Tibial nerve (tissue), 4 donors: Measurements from ENCODE around the gene EPN3. TPM values are rescaled to one million over a fixed set of nuclear protein-coding genes. Genes with fewer than 3 reads are reported as not detected.

Source experiments
- DNase-seq, 2 donors: peaks; one replicate each; pipeline ENCODE4 v3.0.0-alpha.2; 2019; ENCODE audit warnings: low spot score in 2 of 2
- H3K27ac ChIP-seq, 4 donors: fragments of 200-600 bp; sonication (generic) in 3 of 4; one replicate each; pipeline ENCODE4 v1.5.1; 2017 to 2019; ENCODE audit warnings: mild to moderate bottlenecking in 1 of 4
- H3K27me3 ChIP-seq, 2 donors: fragments of 200-600 bp; sonication (generic) in 1 of 2; one replicate each; pipeline versions ENCODE4 v1.5.1 to v1.6.0; 2017 to 2019
- H3K36me3 ChIP-seq, 3 donors: fragments of 200-600 bp; sonication (generic); one replicate each; pipeline ENCODE4 v1.5.1; 2018 to 2019
- H3K4me1 ChIP-seq, 4 donors: fragments of 200-600 bp; sonication (generic) in 3 of 4; one replicate each; pipeline ENCODE4 v1.5.1; 2017 to 2019
- H3K4me3 ChIP-seq, 4 donors: fragments of 200-600 bp; sonication (generic) in 3 of 4; one replicate each; pipeline ENCODE4 v1.5.1; 2017 to 2019; ENCODE audit warnings: mild to moderate bottlenecking in 1 of 4, moderate library complexity in 1 of 4
- H3K9me3 ChIP-seq, 4 donors: fragments of 200-600 bp; sonication (generic) in 3 of 4; one replicate each; pipeline ENCODE4 v1.5.1; 2017 to 2019
- EP300 ChIP-seq, 2 donors: sonication (generic); formaldehyde crosslinking; IDR thresholded peaks; one replicate each; pipeline ENCODE4 v1.6.1; 2017; ENCODE audit warnings: antibody characterized with exemption in 2 of 2, mild to moderate bottlenecking in 1 of 2
- POLR2A ChIP-seq, 2 donors: fragments of 450-650 bp; IDR thresholded peaks; one replicate each; pipeline ENCODE4 v1.6.1; 2017; ENCODE audit warnings: antibody characterized with exemption in 2 of 2, mild to moderate bottlenecking in 2 of 2, moderate library complexity in 2 of 2
- WGBS, 2 donors: methylation state at CpG; one replicate each; pipeline ENCODE4 v1.1.5; 2018; 5-methylcytosine and 5-hydroxymethylcytosine counted together
- total RNA-seq, 4 donors: library from RNA; depleted of rRNA; stranded (reverse); fragments of >200 nt; gene quantifications; one replicate each; pipeline ENCODE4 v1.1.0, GENCODE V29; 2016
- TF ChIP-seq, protein P1 (sequence below), 5 experiments: fragments of 200-600 bp in 3 of 5; fragments of 450-650 bp in 2 of 5; sonication (generic) in 3 of 5; IDR thresholded peaks; one replicate each; pipeline ENCODE4 v1.5.1; 2016 to 2019; ENCODE audit warnings: antibody characterized with exemption in 5 of 5, mild to moderate bottlenecking in 3 of 5, moderate library complexity in 2 of 5

The EPN3 gene
- total RNA-seq, 4 donors from 2014 or later, result 0.22 to 0.42 TPM; not detected in 2

DNA sequence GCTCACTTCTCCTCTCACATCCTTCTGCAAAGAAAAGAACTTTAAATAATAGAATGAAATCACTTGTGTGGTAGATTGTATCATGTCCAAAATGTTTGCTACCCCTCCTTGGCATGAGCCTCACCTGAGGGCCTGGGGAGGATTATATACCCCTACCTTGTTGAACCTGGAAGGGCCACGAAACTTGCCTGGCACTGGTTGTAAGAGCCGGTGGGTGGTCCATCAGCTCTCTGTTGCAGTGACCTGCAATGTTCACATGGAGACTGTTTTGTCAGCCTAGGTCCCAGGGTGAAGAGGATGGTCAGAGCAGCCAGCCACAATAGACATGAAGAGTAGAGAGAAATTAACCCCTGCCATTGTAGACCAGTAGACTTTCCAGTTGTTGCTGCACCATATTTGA, 43.7 kb upstream of the EPN3 start:
- no peak overlapping the region for H3K27ac ChIP-seq
- H3K36me3 ChIP-seq, result peaks cover 0 to 45% (median 5%) of the 10 kb centered on the region in 3 donors
- DNase-seq, result no peak
- no peak for TF ChIP-seq POLR2A (IDR thresholded peaks at IDR 0.05)
- TF ChIP-seq, protein P1, sequence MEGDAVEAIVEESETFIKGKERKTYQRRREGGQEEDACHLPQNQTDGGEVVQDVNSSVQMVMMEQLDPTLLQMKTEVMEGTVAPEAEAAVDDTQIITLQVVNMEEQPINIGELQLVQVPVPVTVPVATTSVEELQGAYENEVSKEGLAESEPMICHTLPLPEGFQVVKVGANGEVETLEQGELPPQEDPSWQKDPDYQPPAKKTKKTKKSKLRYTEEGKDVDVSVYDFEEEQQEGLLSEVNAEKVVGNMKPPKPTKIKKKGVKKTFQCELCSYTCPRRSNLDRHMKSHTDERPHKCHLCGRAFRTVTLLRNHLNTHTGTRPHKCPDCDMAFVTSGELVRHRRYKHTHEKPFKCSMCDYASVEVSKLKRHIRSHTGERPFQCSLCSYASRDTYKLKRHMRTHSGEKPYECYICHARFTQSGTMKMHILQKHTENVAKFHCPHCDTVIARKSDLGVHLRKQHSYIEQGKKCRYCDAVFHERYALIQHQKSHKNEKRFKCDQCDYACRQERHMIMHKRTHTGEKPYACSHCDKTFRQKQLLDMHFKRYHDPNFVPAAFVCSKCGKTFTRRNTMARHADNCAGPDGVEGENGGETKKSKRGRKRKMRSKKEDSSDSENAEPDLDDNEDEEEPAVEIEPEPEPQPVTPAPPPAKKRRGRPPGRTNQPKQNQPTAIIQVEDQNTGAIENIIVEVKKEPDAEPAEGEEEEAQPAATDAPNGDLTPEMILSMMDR (IDR thresholded peaks at IDR 0.05), result no peak
- TF ChIP-seq EP300 (IDR thresholded peaks at IDR 0.05), result no peak
- H3K9me3 ChIP-seq, result no peaks in the 10 kb centered on the region
- H3K4me1 ChIP-seq, result peaks cover 0 to 24% (median 0%) of the 10 kb centered on the region in 4 donors
- 86 to 91% methylated on average over 2 of the region's 2 CpGs for WGBS, 2 donors
- no peak overlapping the region for H3K4me3 ChIP-seq
- no peaks in the 10 kb centered on the region for H3K27me3 ChIP-seq

DNA sequence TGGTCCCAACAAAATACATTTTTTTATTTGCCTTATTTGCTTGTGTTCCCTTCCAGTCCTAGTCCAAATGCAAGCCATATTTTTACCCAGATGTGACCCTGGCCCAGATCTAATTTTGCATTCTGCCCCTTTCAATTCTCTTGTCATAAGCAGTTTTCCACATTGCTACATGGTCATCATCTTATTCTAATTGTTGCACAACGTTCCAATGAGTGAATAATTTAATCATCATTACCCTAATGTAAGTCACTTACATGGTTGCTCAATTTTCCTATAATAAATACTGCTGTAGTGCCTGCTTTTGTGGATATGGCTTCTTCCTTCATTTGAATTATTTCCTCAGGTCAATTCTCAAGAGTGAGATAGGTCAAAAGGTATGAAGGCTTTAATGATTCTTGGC, 41.0 kb upstream of the EPN3 start:
- DNase-seq, result no peak
- Histone ChIP-seq H3K36me3 (peaks cover 0 to 19% (median 0%) of the 10 kb centered on the region in 3 donors), H3K9me3 (no peaks in the 10 kb centered on the region), H3K4me1 (peaks cover 0 to 18% (median 0%) of the 10 kb centered on the region in 4 donors), H3K27me3 (no peaks in the 10 kb centered on the region), H3K27ac (no peak overlapping the region), H3K4me3 (no peak overlapping the region)
- TF ChIP-seq, protein P1 (IDR thresholded peaks at IDR 0.05), result no peak
- no peak for TF ChIP-seq POLR2A (IDR thresholded peaks at IDR 0.05)
- peak in 1 of 2 donors; percentile 21 for TF ChIP-seq EP300 (IDR thresholded peaks at IDR 0.05)
- 28 to 47% methylated on average over 1 of the region's 1 CpG for WGBS, 2 donors

DNA sequence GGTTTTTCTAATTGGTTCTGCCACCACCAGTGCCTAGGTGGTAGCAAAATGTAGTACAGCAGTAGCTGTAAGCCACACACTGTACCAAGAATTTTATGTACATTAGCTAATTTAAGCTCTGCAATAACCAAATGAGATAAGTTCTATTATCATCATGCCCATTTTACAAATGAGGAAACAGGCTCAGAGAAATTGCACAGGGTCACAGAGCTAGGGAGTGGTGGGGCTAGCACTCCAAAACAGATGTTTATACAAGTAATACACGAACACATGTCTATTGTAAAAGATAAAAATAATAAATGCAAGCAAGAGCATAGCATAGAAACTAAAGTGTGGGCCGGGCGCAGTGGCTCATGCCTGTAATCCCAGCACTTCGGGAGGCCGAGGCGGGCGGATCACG, 40.3 kb upstream of the EPN3 start:
- H3K4me3 ChIP-seq, result no peak overlapping the region
- no peak for DNase-seq
- no peaks in the 10 kb centered on the region for H3K27me3 ChIP-seq
- TF ChIP-seq POLR2A (IDR thresholded peaks at IDR 0.05) (no peak), EP300 (IDR thresholded peaks at IDR 0.05) (no peak)
- TF ChIP-seq, protein P1 (IDR thresholded peaks at IDR 0.05), result no peak
- H3K4me1 ChIP-seq, result peaks cover 0 to 18% (median 0%) of the 10 kb centered on the region in 4 donors
- WGBS, 2 donors, result 68 to 77% methylated on average over 8 of the region's 8 CpGs
- H3K27ac ChIP-seq, result no peak overlapping the region
- H3K36me3 ChIP-seq, result peaks cover 0 to 12% (median 0%) of the 10 kb centered on the region in 3 donors
- H3K9me3 ChIP-seq, result no peaks in the 10 kb centered on the region

DNA sequence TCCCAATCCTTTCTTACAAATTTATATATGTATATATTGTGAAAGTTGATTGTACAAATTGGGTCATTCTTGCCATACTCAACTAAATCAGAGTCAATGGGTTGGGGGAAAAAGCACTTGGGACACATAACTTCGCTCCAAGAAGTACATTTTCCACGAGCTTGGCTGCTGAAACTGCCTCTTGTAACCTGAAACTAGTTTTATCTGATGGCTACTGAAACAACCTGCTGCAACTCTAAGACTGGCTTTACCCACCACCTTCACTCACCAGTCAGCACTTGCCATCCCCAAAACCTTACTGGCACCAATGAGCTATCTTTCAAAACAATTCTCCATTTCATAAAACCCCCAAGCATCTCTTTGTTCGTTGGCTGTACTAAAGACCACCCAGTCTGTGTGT, 38.8 kb upstream of the EPN3 start:
- no peaks in the 10 kb centered on the region for H3K36me3 ChIP-seq
- no peaks in the 10 kb centered on the region for H3K9me3 ChIP-seq
- H3K4me3 ChIP-seq, result no peak overlapping the region
- no peak for DNase-seq
- no peak for TF ChIP-seq POLR2A (IDR thresholded peaks at IDR 0.05)
- TF ChIP-seq EP300 (IDR thresholded peaks at IDR 0.05), result no peak
- TF ChIP-seq, protein P1 (IDR thresholded peaks at IDR 0.05), result no peak
- no peaks in the 10 kb centered on the region for H3K27me3 ChIP-seq
- 43 to 44% methylated on average over 3 of the region's 3 CpGs for WGBS, 2 donors
- no peak overlapping the region for H3K27ac ChIP-seq
- H3K4me1 ChIP-seq, result peaks cover 0 to 18% (median 0%) of the 10 kb centered on the region in 4 donors

DNA sequence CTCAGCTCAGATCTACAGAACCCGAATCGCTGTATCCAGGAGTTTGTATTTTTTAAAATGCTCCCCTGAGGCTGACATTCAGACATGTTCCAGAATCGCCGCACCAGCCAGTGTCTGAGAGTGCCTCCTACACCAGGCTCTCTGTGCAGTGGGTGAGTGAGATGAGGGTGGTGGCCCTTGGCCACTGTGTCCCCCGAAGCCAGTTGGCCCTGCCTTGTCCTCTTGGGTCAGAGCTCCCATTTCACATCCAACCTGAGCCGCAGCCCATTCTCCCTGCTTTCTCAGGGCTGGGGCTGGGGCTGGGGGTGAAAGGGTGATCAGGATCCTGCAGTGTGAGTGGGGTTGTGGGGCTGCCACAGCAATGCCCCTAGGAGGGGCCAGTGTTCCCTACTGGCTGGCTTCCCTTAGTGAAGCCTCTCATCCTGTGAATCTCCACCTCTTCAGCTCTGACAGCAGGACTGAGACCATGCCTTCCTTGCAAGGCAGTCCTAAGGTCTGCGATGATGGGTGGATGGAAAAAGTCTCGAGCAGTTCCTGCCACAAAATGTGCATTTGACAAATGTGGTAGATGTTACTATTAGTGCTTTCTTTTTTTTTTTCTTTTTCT, 37.2 kb upstream of the EPN3 start:
- 77 to 89% methylated on average over 8 of the region's 8 CpGs for WGBS, 2 donors
- DNase-seq, result no peak
- no peak overlapping the region for H3K4me3 ChIP-seq
- no peak overlapping the region for H3K27ac ChIP-seq
- H3K4me1 ChIP-seq, result peaks cover 0 to 18% (median 0%) of the 10 kb centered on the region in 4 donors
- H3K27me3 ChIP-seq, result no peaks in the 10 kb centered on the region
- TF ChIP-seq, protein P1 (IDR thresholded peaks at IDR 0.05), result no peak
- no peak for TF ChIP-seq EP300 (IDR thresholded peaks at IDR 0.05)
- no peak for TF ChIP-seq POLR2A (IDR thresholded peaks at IDR 0.05)
- H3K9me3 ChIP-seq, result no peaks in the 10 kb centered on the region
- no peaks in the 10 kb centered on the region for H3K36me3 ChIP-seq
